DND-41 (cell line): Measurements from ENCODE around the gene IQCK.

Experiments used
- ATAC-seq: fragments of 200-7000 bp; cut with Tn5 transposase; 3 replicates; pipeline ENCODE4 v1.9.1; 2021; ENCODE audit warnings: low read depth; ENCODE audit not compliant: insufficient read depth
- DNase-seq: peaks from one replicate; pipeline ENCODE4 v3.0.0-alpha.2; 2020
- H2AFZ ChIP-seq: 2 replicates; pipeline ENCODE4 v1.6.0; 2012; ENCODE audit warnings: low read depth, low read length
- H3K27ac ChIP-seq: 2 replicates; pipeline ENCODE4 v1.5.1; 2012; ENCODE audit warnings: low read length, inconsistent platforms
- H3K27me3 ChIP-seq: fragments of 200-600 bp; sonication (generic); 2 replicates; pipeline ENCODE4 v1.6.0; 2012; ENCODE audit warnings: low read length, mild to moderate bottlenecking, inconsistent platforms; ENCODE audit not compliant: insufficient read depth, poor library complexity
- H3K36me3 ChIP-seq: 2 replicates; pipeline ENCODE4 v1.5.1; 2012; ENCODE audit warnings: low read length, inconsistent platforms; ENCODE audit not compliant: insufficient read depth
- H3K4me1 ChIP-seq: 2 replicates; pipeline ENCODE4 v1.5.1; 2012; ENCODE audit warnings: mild to moderate bottlenecking, low read length; ENCODE audit not compliant: insufficient read depth
- H3K4me2 ChIP-seq: 2 replicates; pipeline ENCODE4 v1.6.0; 2012; ENCODE audit warnings: mild to moderate bottlenecking, moderate library complexity, low read length, inconsistent platforms; ENCODE audit not compliant: insufficient read depth
- H3K4me3 ChIP-seq, 2 experiments: fragments of 200-600 bp in 1 of 2; shearing (Covaris generic) in 1 of 2; 2 replicates each; pipeline ENCODE4 v1.5.1; 2012 to 2016; ENCODE audit warnings: inconsistent platforms in 2 of 2, low read length in 2 of 2, mild to moderate bottlenecking in 2 of 2, low read depth in 1 of 2, moderate library complexity in 1 of 2
- H3K79me2 ChIP-seq: 2 replicates; pipeline ENCODE4 v1.6.0; 2012; ENCODE audit warnings: low read length, inconsistent platforms; ENCODE audit not compliant: insufficient read depth
- H3K9ac ChIP-seq: 2 replicates; pipeline ENCODE4 v1.6.0; 2012; ENCODE audit warnings: low read depth, mild to moderate bottlenecking, inconsistent platforms, low read length, moderate library complexity
- H3K9me3 ChIP-seq: 2 replicates; pipeline ENCODE4 v1.5.1; 2012; ENCODE audit warnings: low read length, moderate library complexity, mild to moderate bottlenecking, inconsistent platforms; ENCODE audit not compliant: insufficient read depth, severe bottlenecking
- H4K20me1 ChIP-seq: 2 replicates; pipeline ENCODE4 v1.6.0; 2012; ENCODE audit warnings: low read length; ENCODE audit not compliant: insufficient read depth
- CTCF ChIP-seq: IDR thresholded peaks from 2 replicates; pipeline ENCODE4 v1.5.1; 2012; ENCODE audit warnings: borderline replicate concordance, low read length, moderate library complexity, mild to moderate bottlenecking; ENCODE audit not compliant: poor library complexity, severe bottlenecking; ENCODE audit errors: extremely low read depth
- EZH2 ChIP-seq: IDR thresholded peaks from 3 replicates; pipeline ENCODE4 v1.6.1; 2012; ENCODE audit warnings: borderline replicate concordance, low read depth, mild to moderate bottlenecking, moderate library complexity, low read length, inconsistent platforms; ENCODE audit not compliant: severe bottlenecking

The IQCK gene

GRCh38 chr16:19753815-19754643 is 36.0 kb downstream of the IQCK start:
- Histone ChIP-seq H2AFZ (no peak overlapping the region), H3K9me3 (no peaks in the 10 kb centered on the region), H3K4me3 (no peak overlapping the region), H4K20me1 (no peaks in the 10 kb centered on the region), H3K36me3 (no peaks in the 10 kb centered on the region), H3K4me1 (no peaks in the 10 kb centered on the region), H3K79me2 (no peaks in the 10 kb centered on the region), H3K9ac (no peak overlapping the region), H3K27me3 (no peaks in the 10 kb centered on the region), H3K27ac (no peak overlapping the region), H3K4me2 (no peak overlapping the region)
- DNase-seq (no peak), ATAC-seq (no peak)
- no peak for TF ChIP-seq EZH2
- no peak for TF ChIP-seq CTCF

GRCh38 chr16:19754644-19755036 is 36.6 kb downstream of the IQCK start:
- H3K4me1 ChIP-seq = no peaks in the 10 kb centered on the region

GRCh38 chr16:19755268-19755667 is 37.2 kb downstream of the IQCK start:
- no peak overlapping the region for H3K4me3 ChIP-seq
- H3K79me2 ChIP-seq = no peaks in the 10 kb centered on the region
- H3K9me3 ChIP-seq = no peaks in the 10 kb centered on the region
- no peaks in the 10 kb centered on the region for H3K27me3 ChIP-seq
- TF ChIP-seq EZH2 (no peak), CTCF (no peak)
- no peak overlapping the region for H3K4me2 ChIP-seq
- no peak overlapping the region for H3K27ac ChIP-seq
- no peak overlapping the region for H3K9ac ChIP-seq
- DNase-seq (no peak), ATAC-seq (no peak)
- H3K36me3 ChIP-seq = no peaks in the 10 kb centered on the region
- no peaks in the 10 kb centered on the region for H3K4me1 ChIP-seq
- no peak overlapping the region for H2AFZ ChIP-seq
- H4K20me1 ChIP-seq = no peaks in the 10 kb centered on the region

More at GRCh38 chr16:19754644-19755036, 36.6 kb downstream of the IQCK start:
- H3K9ac ChIP-seq = no peak overlapping the region
- H3K4me2 ChIP-seq = no peak overlapping the region
- H4K20me1 ChIP-seq = no peaks in the 10 kb centered on the region
- no peak overlapping the region for H3K4me3 ChIP-seq
- H2AFZ ChIP-seq = no peak overlapping the region
- ATAC-seq = no peak
- no peaks in the 10 kb centered on the region for H3K36me3 ChIP-seq
- TF ChIP-seq CTCF (no peak), EZH2 (no peak)
- H3K27ac ChIP-seq = no peak overlapping the region
- no peaks in the 10 kb centered on the region for H3K79me2 ChIP-seq
- no peak for DNase-seq
- H3K27me3 ChIP-seq = no peaks in the 10 kb centered on the region
- H3K9me3 ChIP-seq = no peaks in the 10 kb centered on the region
